K562 (cell line): ENCODE results near the gene MYL11. TPM values are rescaled to one million over a fixed set of nuclear protein-coding genes. Genes with fewer than 3 reads are reported as not detected.

Experiments
- ATAC-seq: fragments of 200-7000 bp; cut with Tn5 transposase; 3 replicates; pipeline ENCODE4 v1.9.1; 2020; ENCODE audit warnings: moderate library complexity
- BruUV-seq: library from RNA; stranded (reverse); fragments of 400-500 nt; replicated peaks from 2 replicates; lab custom pipeline; 2021; lab: Mats Ljungman, UMichigan
- CTCF ChIA-PET: fragments of 300-600 bp; formaldehyde crosslinking; extraction: SDS; loops from one replicate; lab custom pipeline; 2021; ENCODE audit warnings: low intra/inter-chr PET ratio; lab: Yijun Ruan, JAX
- POLR2A ChIA-PET: fragments of 300-600, 350-650 bp; sonication (Branson Sonifier 250); formaldehyde crosslinking; extraction: SDS; loops from one replicate; lab custom pipeline; 2021; ENCODE audit warnings: antibody characterized with exemption, inconsistent platforms; lab: Yijun Ruan, JAX
- DNase-seq, 4 experiments: peaks; one replicate each; pipeline versions ENCODE4 v3.0.0 to v3.0.0-alpha.2; 2011 to 2018; ENCODE audit warnings: low spot score in 3 of 4, mixed read lengths in 3 of 4; ENCODE audit errors: extremely low read depth in 1 of 4
- FAIRE-seq: peaks from 2 replicates; lab custom pipeline; 2011; peaks lifted over from hg19 to GRCh38; lab: Jason Lieb, UNC
- H2AFZ ChIP-seq: 2 replicates; pipeline ENCODE4 v1.6.0; 2011; ENCODE audit warnings: low read depth, low read length, control low read depth, inconsistent platforms
- H3K27ac ChIP-seq: fragments of 200-600 bp; 3 replicates; pipeline ENCODE4 v1.8.0; 2011; ENCODE audit warnings: low read depth, mild to moderate bottlenecking, control low read depth, inconsistent platforms, low read length, moderate library complexity, mixed read lengths; ENCODE audit errors: extremely low read depth
- H3K27me3 ChIP-seq, 2 experiments: fragments of 300-600 bp in 1 of 2; 2 replicates in 1 of 2; 3 replicates in 1 of 2; pipeline versions ENCODE4 v1.6.0 to v1.8.0; 2011; ENCODE audit warnings: inconsistent platforms in 2 of 2, low read length in 2 of 2, mild to moderate bottlenecking in 1 of 2, mixed read lengths in 1 of 2, moderate library complexity in 1 of 2; ENCODE audit not compliant: control insufficient read depth in 2 of 2, insufficient read depth in 2 of 2
- H3K36me3 ChIP-seq: fragments of 300-600 bp; 3 replicates; pipeline ENCODE4 v1.8.0; 2011; ENCODE audit warnings: mild to moderate bottlenecking, low read length, inconsistent platforms; ENCODE audit not compliant: control insufficient read depth, insufficient read depth
- H3K4me1 ChIP-seq, 2 experiments: fragments of 200-600 bp in 1 of 2; replicated peaks in 1 of 2; 2 replicates in 1 of 2; 3 replicates in 1 of 2; pipeline versions ENCODE4 v1.5.1 to v1.8.0; 2011; ENCODE audit warnings: inconsistent platforms in 2 of 2, low read length in 2 of 2, mild to moderate bottlenecking in 1 of 2, mixed read lengths in 1 of 2, moderate library complexity in 1 of 2; ENCODE audit not compliant: control insufficient read depth in 2 of 2, insufficient read depth in 2 of 2
- H3K4me2 ChIP-seq: 2 replicates; pipeline ENCODE4 v1.6.1; 2011; ENCODE audit warnings: low read length, control low read depth, inconsistent platforms, mixed read lengths; ENCODE audit not compliant: insufficient read depth
- H3K4me3 ChIP-seq: fragments of 200-600 bp; sonication (generic), shearing (Covaris generic); 2 replicates; pipeline ENCODE4 v1.5.1; 2016; ENCODE audit warnings: control low read depth, inconsistent platforms
- H3K79me2 ChIP-seq: fragments of 200-600 bp; 3 replicates; pipeline ENCODE4 v1.8.0; 2011; ENCODE audit warnings: low read length, inconsistent platforms; ENCODE audit not compliant: control insufficient read depth, insufficient read depth
- H3K9ac ChIP-seq, 2 experiments: 2 replicates each; pipeline versions ENCODE4 v1.6.0 to v1.6.1; 2011; ENCODE audit warnings: low read depth in 2 of 2, low read length in 2 of 2, control low read depth in 1 of 2, inconsistent platforms in 1 of 2, mild to moderate bottlenecking in 1 of 2, mixed read lengths in 1 of 2; ENCODE audit not compliant: insufficient read depth in 1 of 2
- H3K9me1 ChIP-seq: one replicate; pipeline ENCODE4 v1.6.0; 2011; ENCODE audit warnings: inconsistent platforms, mild to moderate bottlenecking, low read length, moderate library complexity; ENCODE audit not compliant: control insufficient read depth, insufficient read depth
- H3K9me3 ChIP-seq: replicated peaks from 2 replicates; pipeline ENCODE4 v1.5.1; 2011; ENCODE audit warnings: low read depth, low read length, inconsistent platforms; ENCODE audit not compliant: control insufficient read depth, insufficient read depth
- H4K20me1 ChIP-seq: replicated peaks from 2 replicates; pipeline ENCODE4 v1.6.1; 2011; ENCODE audit warnings: low read length, inconsistent platforms, mixed read lengths; ENCODE audit not compliant: control insufficient read depth, insufficient read depth
- FOXK1 ChIP-seq: sonication (generic); formaldehyde crosslinking; IDR thresholded peaks from 2 replicates; pipeline ENCODE4 v1.8.0; 2022; ENCODE audit warnings: missing genetic modification reagents, mild to moderate bottlenecking, borderline replicate concordance
- GABPA ChIP-seq: fragments of 200-800 bp; sonication (Bioruptor generic); conservative IDR thresholded peaks from 2 replicates; pipeline ENCODE4 v1.6.1; 2016; ENCODE audit warnings: low read depth, missing genetic modification characterization, missing compliant biosample characterization
- JUN ChIP-seq, 2 experiments: sonication (generic) in 1 of 2; formaldehyde crosslinking in 1 of 2; IDR thresholded peaks; 2 replicates each; pipeline versions ENCODE4 v1.6.1 to v1.8.0; 2012 to 2022; ENCODE audit warnings: borderline replicate concordance in 2 of 2, mild to moderate bottlenecking in 2 of 2, improper control_type of control experiment in 1 of 2, low read depth in 1 of 2, low read length in 1 of 2, missing genetic modification reagents in 1 of 2
- MED1 ChIP-seq: sonication (generic); formaldehyde crosslinking; IDR thresholded peaks from 2 replicates; pipeline ENCODE4 v1.8.1; 2023; ENCODE audit warnings: missing genetic modification reagents, borderline replicate concordance
- RERE ChIP-seq: sonication (generic); formaldehyde crosslinking; IDR thresholded peaks from 2 replicates; pipeline ENCODE4 v1.8.0; 2023; ENCODE audit warnings: missing genetic modification reagents, mild to moderate bottlenecking, borderline replicate concordance
- RNF2 ChIP-seq: sonication (generic); IDR thresholded peaks from 2 replicates; pipeline ENCODE4 v1.6.1; 2016
- SAP30 ChIP-seq: fragments of 200-600 bp; sonication (generic); IDR thresholded peaks from 2 replicates; pipeline ENCODE4 v1.6.1; 2012; ENCODE audit warnings: borderline replicate concordance, low read depth, mild to moderate bottlenecking, moderate library complexity, low read length, control low read depth, inconsistent platforms; ENCODE audit not compliant: insufficient read depth, poor library complexity, severe bottlenecking
- SMARCA4 ChIP-seq: fragments of 450-650 bp; IDR thresholded peaks from 2 replicates; pipeline ENCODE4 v1.6.1; 2016
- THRB ChIP-seq: fragments of 450-650 bp; formaldehyde crosslinking; conservative IDR thresholded peaks from 2 replicates; pipeline ENCODE4 v1.4.0; 2022; ENCODE audit warnings: mild to moderate bottlenecking, missing genetic modification characterization
- ZBTB17 ChIP-seq: fragments of 450-650 bp; formaldehyde crosslinking; IDR thresholded peaks from 2 replicates; pipeline ENCODE4 v1.4.0; 2020; ENCODE audit warnings: mild to moderate bottlenecking
- ZFP1 ChIP-seq: fragments of 450-650 bp; formaldehyde crosslinking; IDR thresholded peaks from 2 replicates; pipeline ENCODE4 v1.4.0; 2020; ENCODE audit warnings: mild to moderate bottlenecking, mixed read lengths
- ZNF766 ChIP-seq: fragments of 200-800 bp; sonication (Bioruptor generic); conservative IDR thresholded peaks from 2 replicates; pipeline ENCODE4 v1.6.1; 2016; ENCODE audit warnings: missing genetic modification characterization, missing compliant biosample characterization
- WGBS: fragments of 100-300 bp; shearing (Covaris generic); methylation state at CpG from one replicate; pipeline ENCODE4 v1.1.6; 2016; ENCODE audit warnings: low coverage, mixed read lengths; ENCODE audit not compliant: insufficient coverage; ENCODE audit errors: missing lambda C conversion rate; 5-methylcytosine and 5-hydroxymethylcytosine counted together
- in situ Hi-C: fragments of 300-500 bp; cut with MboI; formaldehyde crosslinking; loops from 4 replicates; pipeline ENCODE4 v1.15.0; 2018; ENCODE audit warnings: inconsistent platforms, mixed read lengths
- intact Hi-C: fragments of 100-400 bp; cut with micrococcal nuclease; formaldehyde crosslinking; loops from 2 replicates; pipeline ENCODE4 v1.14.2; 2022
- polyA plus RNA-seq, 8 experiments: library from polyadenylated mRNA; depleted of rRNA in 4 of 8; stranded (reverse) in 5 of 8; unstranded in 3 of 8; fragments of >200 nt; fragmentation: Nextera tagmentation in 2 of 8; fragmentation: Illumina TruSeq in 1 of 8; extraction: Ambion mirVana in 2 of 8; extraction: Trizol in 1 of 8; gene quantifications; 2 replicates each; pipeline versions ENCODE4 v1.2.1 to v1.2.3, GENCODE V29; 2011 to 2014; ENCODE audit warnings: inconsistent platforms in 1 of 8, missing spikeins in 1 of 8
- total RNA-seq, 7 experiments: library from RNA; depleted of rRNA in 6 of 7; stranded (reverse); fragments of >200 nt in 6 of 7; fragmentation: Illumina TruSeq in 2 of 7; extraction: Trizol in 2 of 7; gene quantifications; 2 replicates each; pipeline versions ENCODE4 v1.2.1 to v1.2.3, GENCODE V29; 2011 to 2021; ENCODE audit warnings: low replicate concordance in 1 of 7

The MYL11 gene
- total and polyA plus RNA-seq, 9 of the 15 experiments (the other 6 are each of a cell fraction or from before 2014, with no cell fraction given), result 0.31 to 1.5 (median 0.73) TPM; not detected in 4

GRCh38 chr16:30413112-30413806 is 38.7 kb downstream of the MYL11 start (continued):
- TF ChIP-seq MED1 (CRISPR knock-in tag), result no peak
- TF ChIP-seq, all 486 proteins: peak for 0

GRCh38 chr16:30414159-30414558 is 39.6 kb downstream of the MYL11 start:
- 88% methylated on average over 5 of the region's 5 CpGs for WGBS
- Histone ChIP-seq H3K27ac (0 out of 3 replicates have a peak overlapping the region, but pooled peaks have one; percentile 16), H3K79me2 (peaks cover 31% of the 10 kb centered on the region), H3K27me3 (no peaks in the 10 kb centered on the region), H3K4me2 (no peak overlapping the region), H2AFZ (no peak overlapping the region), H3K9ac (no peak overlapping the region), H3K4me1 (peaks cover 3 to 6% of the 10 kb centered on the region in 2 experiments; a peak in 4 of 5 replicates), H3K9me1 (no peaks in the 10 kb centered on the region), H3K36me3 (peaks cover 71% of the 10 kb centered on the region), H4K20me1 (no peaks in the 10 kb centered on the region), H3K9me3 (no peaks in the 10 kb centered on the region), H3K4me3 (no peak overlapping the region)
- CTCF ChIA-PET, result no interaction called here
- intact Hi-C loops (no loop called here), in situ Hi-C loops (no loop called here)
- ATAC-seq, result no peak
- POLR2A ChIA-PET, result interaction anchor here (0.6 kb wide), 2 partner anchors 280 to 347 kb away, joined by 3 read pairs; no protein-coding TSS in a partner anchor
- TF ChIP-seq RERE (CRISPR knock-in tag) (no peak), SAP30 (no peak), ZBTB17 (no peak), ZFP1 (CRISPR knock-in tag) (no peak), THRB (CRISPR knock-in tag) (no peak), ZNF766 (no peak), FOXK1 (CRISPR knock-in tag) (no peak), RNF2 (no peak), JUN (IDR thresholded peaks at IDR 0.05; ENCODE audit: borderline replicate concordance, low read depth, low read length) (no peak), JUN (CRISPR knock-in tag; IDR thresholded peaks at IDR 0.05; ENCODE audit: borderline replicate concordance) (no peak), GABPA (tag) (no peak), SMARCA4 (no peak)
- BruUV-seq, result no TSS peak
- FAIRE-seq, result no peak
- no peak for DNase-seq
